ENCODE results near the gene BICC1. TPM values are rescaled to one million over a fixed set of nuclear protein-coding genes. Genes with fewer than 3 reads are reported as not detected.

BICC1 gene
- total and polyA plus RNA-seq, 9 donors = 15.2 to 26.9 (median 19.7) TPM

DNA sequence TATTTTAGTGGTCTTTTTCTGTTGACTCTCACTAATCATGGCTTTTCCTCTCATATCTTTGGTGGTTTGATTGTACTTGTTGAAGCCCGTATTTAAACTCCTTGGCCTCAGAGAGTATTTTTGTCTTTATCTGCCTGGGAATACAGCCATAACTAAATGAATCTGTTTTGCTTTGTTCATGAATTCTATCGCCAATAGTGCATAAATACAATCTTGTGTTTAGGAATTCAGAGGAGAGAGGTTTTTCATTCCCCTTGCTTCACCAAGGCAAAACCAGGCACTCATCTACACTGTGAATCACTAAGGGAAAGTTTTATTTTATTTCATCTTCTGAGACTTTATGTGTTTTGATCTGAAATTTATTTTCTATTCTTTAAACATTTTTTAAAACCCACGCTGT, 152.7 kb downstream of the BICC1 start:
- DNase-seq = no peak
- Histone ChIP-seq H3K36me3 (ENCODE audit: control insufficient read depth, insufficient read depth, low read length) (no peaks in the 10 kb centered on the region), H3K27ac (ENCODE audit: low read length) (peak overlapping the region; percentile 32), H3K27me3 (ENCODE audit: control insufficient read depth, insufficient read depth, low read length) (no peaks in the 10 kb centered on the region), H3K4me3 (ENCODE audit: low read length) (no peak overlapping the region), H3K4me1 (ENCODE audit: control insufficient read depth, insufficient read depth, low read length) (no peaks in the 10 kb centered on the region), H3K9me3 (replicated peaks; ENCODE audit: control insufficient read depth, low read depth, low read length) (peaks cover 13% of the 10 kb centered on the region)
- no CpG with 5 or more reads among the region's 3 CpGs for WGBS (ENCODE audit: insufficient coverage)

DNA sequence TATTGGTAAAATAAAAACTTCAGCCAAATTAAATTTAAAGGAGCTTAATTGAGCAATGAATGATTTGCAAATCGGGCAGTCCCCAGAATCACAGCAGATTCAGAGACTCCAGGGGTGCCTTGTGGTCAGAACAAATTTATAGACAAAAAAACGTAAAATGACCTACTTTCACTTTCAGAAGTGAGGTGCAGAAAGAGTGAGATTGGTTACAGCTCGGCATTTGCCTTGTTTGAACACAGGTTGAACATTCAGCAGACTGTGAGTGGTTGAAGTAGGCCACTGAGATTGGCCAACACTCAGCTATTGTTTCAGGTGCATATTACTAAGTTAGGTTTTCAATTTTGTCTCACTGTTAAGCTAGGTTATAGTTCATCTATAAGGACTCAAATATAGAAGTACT, 153.4 kb downstream of the BICC1 start:
- H3K9me3 ChIP-seq (replicated peaks; ENCODE audit: control insufficient read depth, low read depth, low read length) = peaks cover 13% of the 10 kb centered on the region
- H3K4me3 ChIP-seq (ENCODE audit: low read length) = no peak overlapping the region
- no peaks in the 10 kb centered on the region for H3K36me3 ChIP-seq (ENCODE audit: control insufficient read depth, insufficient read depth, low read length)
- 57% methylated on average over 1 of the region's 3 CpGs for WGBS (ENCODE audit: insufficient coverage)
- no peaks in the 10 kb centered on the region for H3K4me1 ChIP-seq (ENCODE audit: control insufficient read depth, insufficient read depth, low read length)
- H3K27me3 ChIP-seq (ENCODE audit: control insufficient read depth, insufficient read depth, low read length) = no peaks in the 10 kb centered on the region
- DNase-seq = peak; percentile 63
- H3K27ac ChIP-seq (ENCODE audit: low read length) = peak overlapping the region; percentile 45

DNA sequence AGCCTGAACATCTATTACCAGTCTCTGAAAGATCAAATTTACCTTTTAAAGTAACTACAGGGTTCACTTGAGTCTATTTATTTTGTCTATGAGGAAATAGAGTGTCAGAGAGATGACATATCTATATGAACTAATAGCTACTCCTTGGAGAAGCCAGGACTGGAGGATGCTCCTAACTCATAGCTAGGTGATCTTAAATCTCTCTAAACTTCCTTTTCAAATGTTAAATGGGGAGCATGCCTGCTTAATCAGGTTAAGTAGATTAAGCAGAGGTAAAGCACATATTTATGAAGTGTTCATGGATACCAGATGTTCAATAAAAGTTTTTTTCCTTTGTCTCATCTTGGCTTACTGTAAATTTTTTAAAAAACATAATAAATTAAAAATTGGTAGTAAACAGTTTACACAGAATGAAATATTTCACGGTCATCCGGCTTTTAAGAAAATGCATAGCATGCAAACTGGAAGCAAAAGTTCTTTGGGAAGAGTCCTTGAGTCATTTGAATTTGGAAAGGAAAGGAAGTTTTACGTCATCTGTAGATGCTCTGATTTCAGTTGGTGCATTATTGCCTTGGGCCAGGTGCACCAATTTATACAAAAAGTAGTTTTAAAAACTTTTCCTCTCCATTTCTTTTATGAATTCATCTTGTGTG, 155.1 kb downstream of the BICC1 start:
- no peak overlapping the region for H3K4me3 ChIP-seq (ENCODE audit: low read length)
- peak; percentile 69 for DNase-seq
- no peaks in the 10 kb centered on the region for H3K27me3 ChIP-seq (ENCODE audit: control insufficient read depth, insufficient read depth, low read length)
- no CpG with 5 or more reads among the region's 3 CpGs for WGBS (ENCODE audit: insufficient coverage)
- peaks cover 13% of the 10 kb centered on the region for H3K9me3 ChIP-seq (replicated peaks; ENCODE audit: control insufficient read depth, low read depth, low read length)
- H3K27ac ChIP-seq (ENCODE audit: low read length) = peak overlapping the region; percentile 60
- no peaks in the 10 kb centered on the region for H3K36me3 ChIP-seq (ENCODE audit: control insufficient read depth, insufficient read depth, low read length)
- H3K4me1 ChIP-seq (ENCODE audit: control insufficient read depth, insufficient read depth, low read length) = no peaks in the 10 kb centered on the region

- DNase-seq = peak; percentile 84
- Histone ChIP-seq H3K4me3 (ENCODE audit: low read length) (no peak overlapping the region), H3K4me1 (ENCODE audit: control insufficient read depth, insufficient read depth, low read length) (peaks cover 3% of the 10 kb centered on the region), H3K27ac (ENCODE audit: low read length) (peak overlapping the region; percentile 35), H3K9me3 (replicated peaks; ENCODE audit: control insufficient read depth, low read depth, low read length) (peaks cover 6% of the 10 kb centered on the region), H3K36me3 (ENCODE audit: control insufficient read depth, insufficient read depth, low read length) (no peaks in the 10 kb centered on the region), H3K27me3 (ENCODE audit: control insufficient read depth, insufficient read depth, low read length) (no peaks in the 10 kb centered on the region)
Observed at GRCh38 chr10:58672845-58673244, 160.2 kb downstream of the BICC1 start.

- no peaks in the 10 kb centered on the region for H3K27me3 ChIP-seq (ENCODE audit: control insufficient read depth, insufficient read depth, low read length)
- H3K4me3 ChIP-seq (ENCODE audit: low read length) = no peak overlapping the region
- H3K4me1 ChIP-seq (ENCODE audit: control insufficient read depth, insufficient read depth, low read length) = peaks cover 3% of the 10 kb centered on the region
- WGBS (ENCODE audit: insufficient coverage) = no CpG with 5 or more reads among the region's 2 CpGs
- DNase-seq = no peak
- H3K27ac ChIP-seq (ENCODE audit: low read length) = no peak overlapping the region
- no peaks in the 10 kb centered on the region for H3K36me3 ChIP-seq (ENCODE audit: control insufficient read depth, insufficient read depth, low read length)
- H3K9me3 ChIP-seq (replicated peaks; ENCODE audit: control insufficient read depth, low read depth, low read length) = peaks cover 6% of the 10 kb centered on the region
Observed at GRCh38 chr10:58674251-58674650, 161.6 kb downstream of the BICC1 start.

- Histone ChIP-seq H3K27ac (ENCODE audit: low read length) (no peak overlapping the region), H3K36me3 (ENCODE audit: control insufficient read depth, insufficient read depth, low read length) (no peaks in the 10 kb centered on the region), H3K4me3 (ENCODE audit: low read length) (no peak overlapping the region), H3K9me3 (replicated peaks; ENCODE audit: control insufficient read depth, low read depth, low read length) (peaks cover 10% of the 10 kb centered on the region), H3K4me1 (ENCODE audit: control insufficient read depth, insufficient read depth, low read length) (peaks cover 3% of the 10 kb centered on the region), H3K27me3 (ENCODE audit: control insufficient read depth, insufficient read depth, low read length) (no peaks in the 10 kb centered on the region)
- DNase-seq = no peak
- WGBS (ENCODE audit: insufficient coverage) = no CpG with 5 or more reads among the region's 2 CpGs
Observed at GRCh38 chr10:58675321-58675720, 162.6 kb downstream of the BICC1 start.

- no peaks in the 10 kb centered on the region for H3K4me1 ChIP-seq (ENCODE audit: control insufficient read depth, insufficient read depth, low read length)
- H3K27ac ChIP-seq (ENCODE audit: low read length) = no peak overlapping the region
- no peak overlapping the region for H3K4me3 ChIP-seq (ENCODE audit: low read length)
- H3K27me3 ChIP-seq (ENCODE audit: control insufficient read depth, insufficient read depth, low read length) = no peaks in the 10 kb centered on the region
- DNase-seq = peak; percentile 58
- WGBS (ENCODE audit: insufficient coverage) = no CpG with 5 or more reads among the region's 2 CpGs
- peaks cover 7% of the 10 kb centered on the region for H3K9me3 ChIP-seq (replicated peaks; ENCODE audit: control insufficient read depth, low read depth, low read length)
- no peaks in the 10 kb centered on the region for H3K36me3 ChIP-seq (ENCODE audit: control insufficient read depth, insufficient read depth, low read length)
Observed at GRCh38 chr10:58691528-58691927, 178.9 kb downstream of the BICC1 start.

DNA sequence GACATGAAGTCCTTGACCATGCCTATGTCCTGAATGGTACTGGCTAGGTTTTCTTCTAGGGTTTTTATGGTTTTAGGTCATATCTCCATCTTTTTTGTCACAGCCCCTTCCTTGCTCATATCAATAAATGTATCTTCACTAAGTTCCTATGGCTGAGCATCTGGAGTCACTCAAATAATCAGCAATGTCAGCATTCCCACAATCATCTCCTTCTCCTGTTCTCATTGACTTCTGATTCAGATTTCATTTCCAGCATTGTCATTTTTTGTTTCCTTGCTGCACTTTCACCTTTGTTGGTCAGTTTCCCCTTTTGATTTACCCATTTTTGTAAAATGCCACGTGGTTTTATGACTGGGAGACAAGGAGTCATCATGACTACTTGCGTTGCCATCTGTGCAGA, 181.2 kb downstream of the BICC1 start:
- Histone ChIP-seq H3K4me3 (ENCODE audit: low read length) (no peak overlapping the region), H3K27ac (ENCODE audit: low read length) (no peak overlapping the region), H3K36me3 (ENCODE audit: control insufficient read depth, insufficient read depth, low read length) (no peaks in the 10 kb centered on the region), H3K27me3 (ENCODE audit: control insufficient read depth, insufficient read depth, low read length) (no peaks in the 10 kb centered on the region), H3K9me3 (replicated peaks; ENCODE audit: control insufficient read depth, low read depth, low read length) (no peaks in the 10 kb centered on the region), H3K4me1 (ENCODE audit: control insufficient read depth, insufficient read depth, low read length) (no peaks in the 10 kb centered on the region)
- WGBS (ENCODE audit: insufficient coverage) = 89% methylated on average over 2 of the region's 2 CpGs
- no peak for DNase-seq

- Histone ChIP-seq H3K27me3 (ENCODE audit: control insufficient read depth, insufficient read depth, low read length) (no peaks in the 10 kb centered on the region), H3K9me3 (replicated peaks; ENCODE audit: control insufficient read depth, low read depth, low read length) (no peaks in the 10 kb centered on the region), H3K36me3 (ENCODE audit: control insufficient read depth, insufficient read depth, low read length) (no peaks in the 10 kb centered on the region), H3K27ac (ENCODE audit: low read length) (no peak overlapping the region), H3K4me3 (ENCODE audit: low read length) (no peak overlapping the region), H3K4me1 (ENCODE audit: control insufficient read depth, insufficient read depth, low read length) (no peaks in the 10 kb centered on the region)
- DNase-seq = no peak
- WGBS (ENCODE audit: insufficient coverage) = no CpG with 5 or more reads among the region's 5 CpGs
Observed at GRCh38 chr10:58695022-58695421, 182.3 kb downstream of the BICC1 start.

DNA sequence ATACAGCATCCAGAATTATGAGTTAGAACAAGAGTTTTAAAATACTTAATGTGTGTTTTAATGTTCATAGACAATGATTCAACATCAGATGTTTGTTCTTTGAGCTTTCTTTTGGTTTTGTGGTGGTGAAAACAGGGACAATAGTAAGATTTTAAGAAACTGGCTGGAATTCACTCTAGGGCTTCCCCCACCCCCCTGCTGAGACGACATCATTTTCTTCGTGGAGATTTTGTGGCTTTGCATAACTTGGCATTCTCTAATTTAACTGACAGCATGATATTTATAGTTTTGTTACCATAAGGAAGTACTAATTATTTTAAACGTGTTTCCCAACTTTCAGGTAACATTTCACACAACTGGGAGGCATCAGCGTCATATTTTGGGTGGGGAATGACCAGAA, 184.1 kb downstream of the BICC1 start:
- Histone ChIP-seq H3K9me3 (replicated peaks; ENCODE audit: control insufficient read depth, low read depth, low read length) (no peaks in the 10 kb centered on the region), H3K36me3 (ENCODE audit: control insufficient read depth, insufficient read depth, low read length) (no peaks in the 10 kb centered on the region), H3K4me3 (ENCODE audit: low read length) (no peak overlapping the region), H3K27ac (ENCODE audit: low read length) (no peak overlapping the region), H3K4me1 (ENCODE audit: control insufficient read depth, insufficient read depth, low read length) (peaks cover 9% of the 10 kb centered on the region), H3K27me3 (ENCODE audit: control insufficient read depth, insufficient read depth, low read length) (no peaks in the 10 kb centered on the region)
- DNase-seq = no peak
- WGBS (ENCODE audit: insufficient coverage) = no CpG with 5 or more reads among the region's 4 CpGs

DNA sequence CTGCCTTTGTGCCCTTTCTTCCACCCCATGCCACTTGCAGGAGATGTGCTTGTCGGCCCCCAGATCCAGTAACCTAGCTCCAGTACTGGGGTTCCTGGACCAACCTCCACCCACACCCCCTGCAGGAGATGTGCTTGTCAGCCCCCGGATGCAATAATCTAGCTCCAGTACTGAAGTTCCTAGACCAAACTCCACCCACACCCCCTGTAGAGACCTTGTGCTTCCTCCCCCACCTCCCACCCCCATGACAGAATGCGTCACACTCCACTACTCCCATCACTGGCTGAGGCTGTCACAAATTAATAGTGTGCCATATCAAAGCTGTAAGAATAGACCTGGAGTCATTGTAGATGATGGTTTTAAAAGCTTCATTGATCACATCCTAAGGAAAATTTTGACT, 185.0 kb downstream of the BICC1 start:
- Histone ChIP-seq H3K9me3 (replicated peaks; ENCODE audit: control insufficient read depth, low read depth, low read length) (no peaks in the 10 kb centered on the region), H3K4me3 (ENCODE audit: low read length) (no peak overlapping the region), H3K36me3 (ENCODE audit: control insufficient read depth, insufficient read depth, low read length) (no peaks in the 10 kb centered on the region), H3K27me3 (ENCODE audit: control insufficient read depth, insufficient read depth, low read length) (no peaks in the 10 kb centered on the region), H3K27ac (ENCODE audit: low read length) (no peak overlapping the region), H3K4me1 (ENCODE audit: control insufficient read depth, insufficient read depth, low read length) (peaks cover 9% of the 10 kb centered on the region)
- no peak for DNase-seq
- WGBS (ENCODE audit: insufficient coverage) = 94% methylated on average over 2 of the region's 3 CpGs

Data from muscle of leg (tissue), 11 donors.